Calu3 (cell line): ENCODE measurements around the gene MRPS12. TPM values are rescaled to one million over a fixed set of nuclear protein-coding genes. Genes with fewer than 3 reads are reported as not detected.

Experiments
- BruUV-seq: library from RNA; stranded (reverse); fragments of 400-500 nt; replicated peaks from 2 replicates; lab custom pipeline; 2021; lab: Mats Ljungman, UMichigan
- CTCF ChIA-PET: fragments of 300-600 bp; sonication (Branson Sonifier 250); formaldehyde crosslinking; loops from one replicate; lab custom pipeline; 2022; ENCODE audit warnings: antibody characterized with exemption; lab: Charles Lee
- DNase-seq: peaks from one replicate; pipeline ENCODE4 v3.0.0; 2022
- H3K27ac Mint-ChIP-seq: one replicate; pipeline ENCODE4 v1.8.0; 2022; ENCODE audit warnings: mixed read lengths; ENCODE audit not compliant: unreplicated experiment
- H3K27me3 Mint-ChIP-seq: one replicate; pipeline ENCODE4 v1.8.0; 2022; ENCODE audit warnings: mixed read lengths; ENCODE audit not compliant: unreplicated experiment
- H3K36me3 Mint-ChIP-seq: one replicate; pipeline ENCODE4 v1.8.0; 2022; ENCODE audit warnings: mild to moderate bottlenecking, moderate library complexity, mixed read lengths; ENCODE audit not compliant: insufficient read depth, unreplicated experiment
- H3K4me1 Mint-ChIP-seq: one replicate; pipeline ENCODE4 v1.8.0; 2022; ENCODE audit warnings: mild to moderate bottlenecking, low read depth, mixed read lengths; ENCODE audit not compliant: unreplicated experiment
- H3K4me3 Mint-ChIP-seq: one replicate; pipeline ENCODE4 v1.8.0; 2022; ENCODE audit warnings: mild to moderate bottlenecking, low read depth, moderate library complexity, mixed read lengths; ENCODE audit not compliant: unreplicated experiment
- H3K9me3 Mint-ChIP-seq: one replicate; pipeline ENCODE4 v1.8.0; 2022; ENCODE audit warnings: low read depth, mixed read lengths; ENCODE audit not compliant: unreplicated experiment
- CTCF ChIP-seq: fragments of 200-600 bp; IDR thresholded peaks from one replicate; pipeline ENCODE4 v1.8.0; 2022; ENCODE audit warnings: antibody characterized with exemption; ENCODE audit not compliant: unreplicated experiment
- intact Hi-C: fragments of 100-400 bp; cut with micrococcal nuclease; formaldehyde crosslinking; loops from one replicate; pipeline ENCODE4 v1.10.0; 2022; ENCODE audit not compliant: unreplicated experiment
- total RNA-seq: library from RNA; stranded (reverse); gene quantifications from 2 replicates; pipeline ENCODE4 v1.2.3, GENCODE V29; 2022

MRPS12 gene
- total RNA-seq, 1 experiment from 2014 or later: 73.1 TPM

- no peaks in the 10 kb centered on the region for H3K27me3 Mint-ChIP-seq
- peaks cover 18% of the 10 kb centered on the region for H3K36me3 Mint-ChIP-seq
- H3K4me3 Mint-ChIP-seq: no peak overlapping the region
- H3K4me1 Mint-ChIP-seq: peaks cover 17% of the 10 kb centered on the region
- H3K27ac Mint-ChIP-seq: no peak overlapping the region
- H3K9me3 Mint-ChIP-seq: no peaks in the 10 kb centered on the region
- intact Hi-C loops: no loop called here
- no peak for DNase-seq
- no peak for TF ChIP-seq CTCF
- CTCF ChIA-PET: interaction anchor here (0.6 to 1.2 kb wide), 2 partner anchors 16 to 125 kb away, joined by 3 to 5 read pairs; no protein-coding TSS in a partner anchor
- BruUV-seq: no TSS peak
Measured at GRCh38 chr19:38953677-38954076, 22.9 kb downstream of the MRPS12 start.

DNA sequence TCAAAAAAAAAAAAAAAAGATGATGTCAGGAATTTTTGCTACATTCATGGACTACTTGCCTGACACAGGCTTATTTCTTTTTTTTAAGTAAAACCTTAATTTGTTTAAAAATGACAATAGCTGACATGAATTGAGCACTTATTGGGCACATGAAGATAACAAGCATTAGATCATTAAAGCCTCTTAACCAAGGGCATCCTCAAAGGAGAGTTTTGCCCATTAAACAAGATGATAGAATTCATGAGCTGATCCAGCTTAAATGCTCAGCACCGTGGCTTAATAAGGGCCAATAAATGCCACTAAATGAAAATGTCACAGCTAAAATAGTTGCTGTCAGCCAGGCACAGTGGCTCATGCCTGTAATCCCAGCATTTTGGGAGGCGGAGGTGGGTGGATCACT lies 25.5 kb downstream of the MRPS12 start:
- Mint-ChIP-seq H3K4me1 (peaks cover 17% of the 10 kb centered on the region), H3K36me3 (peaks cover 4% of the 10 kb centered on the region), H3K4me3 (no peak overlapping the region), H3K27me3 (no peaks in the 10 kb centered on the region), H3K27ac (no peak overlapping the region), H3K9me3 (no peaks in the 10 kb centered on the region)
- BruUV-seq: no TSS peak
- CTCF ChIA-PET: no interaction called here
- TF ChIP-seq CTCF: no peak
- intact Hi-C loops: no loop called here
- DNase-seq: no peak

DNA sequence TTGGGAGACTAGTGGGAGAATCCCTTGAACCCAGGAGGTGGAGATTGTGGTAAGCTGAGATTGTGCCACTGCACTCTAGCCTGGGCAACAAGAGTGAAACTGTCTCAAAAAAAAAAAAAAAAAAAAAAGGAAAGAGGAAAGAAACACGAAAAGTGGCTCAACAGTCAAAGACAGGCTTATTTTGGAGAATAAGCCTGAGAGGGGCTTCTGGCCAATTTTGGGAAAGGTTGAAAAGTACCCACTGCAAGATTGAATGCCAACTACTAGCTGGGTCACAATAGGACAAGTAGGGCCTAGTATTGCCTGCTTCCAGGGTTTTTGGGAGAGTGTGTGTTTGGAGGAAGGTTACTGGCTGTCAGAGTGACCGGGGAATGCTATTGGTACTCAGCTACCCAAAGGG lies 27.6 kb downstream of the MRPS12 start:
- CTCF ChIA-PET: interaction anchor here (0.7 kb wide), 1 partner anchor 11 kb away, joined by 6 read pairs; no protein-coding TSS in a partner anchor
- TF ChIP-seq CTCF: no peak
- Mint-ChIP-seq H3K9me3 (no peaks in the 10 kb centered on the region), H3K27me3 (no peaks in the 10 kb centered on the region), H3K27ac (no peak overlapping the region), H3K36me3 (peaks cover 4% of the 10 kb centered on the region), H3K4me1 (peaks cover 14% of the 10 kb centered on the region), H3K4me3 (no peak overlapping the region)
- DNase-seq: no peak
- no TSS peak for BruUV-seq
- intact Hi-C loops: no loop called here

DNA sequence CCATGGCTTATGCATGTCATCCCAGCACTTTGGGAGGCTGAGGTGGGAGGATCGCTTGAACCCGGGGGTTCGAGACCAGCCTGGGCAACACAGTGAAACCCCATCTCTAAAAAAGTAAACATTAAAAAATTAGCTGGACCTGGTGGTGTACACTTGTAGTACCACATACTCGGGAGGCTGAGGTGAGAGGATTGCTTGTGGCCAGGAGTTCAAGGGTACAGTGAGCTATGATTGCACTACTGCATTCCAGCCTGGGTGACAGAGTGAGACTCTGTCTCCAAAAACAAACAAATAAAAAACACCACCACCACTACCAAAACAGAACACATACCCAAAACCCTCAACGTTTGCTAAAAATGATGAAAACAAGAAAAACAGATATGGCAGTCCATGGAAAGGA lies 28.9 kb downstream of the MRPS12 start:
- CTCF ChIA-PET: interaction anchor here (0.6 to 0.7 kb wide), 2 partner anchors 557 to 602 kb away, joined by 3 read pairs; partner anchors contain the start of gene FAM98C
- peaks cover 11% of the 10 kb centered on the region for H3K4me1 Mint-ChIP-seq
- TF ChIP-seq CTCF: no peak
- H3K27ac Mint-ChIP-seq: no peak overlapping the region
- DNase-seq: no peak
- H3K27me3 Mint-ChIP-seq: no peaks in the 10 kb centered on the region
- intact Hi-C loops: loop anchor here (10.0 kb wide), 1 partner anchor 365 kb away; the partner anchor contains the start of gene LRFN1
- H3K36me3 Mint-ChIP-seq: no peaks in the 10 kb centered on the region
- no peak overlapping the region for H3K4me3 Mint-ChIP-seq
- H3K9me3 Mint-ChIP-seq: no peaks in the 10 kb centered on the region
- no TSS peak for BruUV-seq
